Activated T-cell treated with anti-CD3 and anti-CD28 coated beads, Interleukin-2, amount 50 U/mL, for 48 hours (primary cell): ENCODE measurements around the gene ASB7.

Experiments used
- DNase-seq, 2 experiments: peaks; one replicate each; pipeline ENCODE4 v3.0.0-alpha.2; 2020

ASB7 gene

GRCh38 chr15:100598655-100599054 is 3.7 kb upstream of the ASB7 start:
- DNase-seq = peak; percentile 32 to 37

- DNase-seq = peak; percentile 54
Observed at GRCh38 chr15:100601163-100601562, 1.2 kb upstream of the ASB7 start.

- DNase-seq = no peak
Observed at GRCh38 chr15:100601617-100602063, 749 bp upstream of the ASB7 start.

GRCh38 chr15:100602823-100603393 is 519 bp downstream of the ASB7 start:
- peak; percentile 69 for DNase-seq

- DNase-seq = no peak
Observed at GRCh38 chr15:100612539-100612938, 10.2 kb downstream of the ASB7 start.

GRCh38 chr15:100613208-100613607 is 10.8 kb downstream of the ASB7 start:
- DNase-seq = no peak

- DNase-seq = no peak
Observed at GRCh38 chr15:100614336-100614735, 11.9 kb downstream of the ASB7 start.

GRCh38 chr15:100614918-100615317 is 12.5 kb downstream of the ASB7 start:
- DNase-seq = no peak

- no peak for DNase-seq
Observed at GRCh38 chr15:100615801-100616200, 13.4 kb downstream of the ASB7 start.

GRCh38 chr15:100616700-100617099 is 14.3 kb downstream of the ASB7 start:
- no peak for DNase-seq

GRCh38 chr15:100623301-100623700 is 20.9 kb downstream of the ASB7 start:
- DNase-seq = no peak

- DNase-seq = peak; percentile 54 to 65
Observed at GRCh38 chr15:100627789-100628395, 25.5 kb downstream of the ASB7 start.

- no peak for DNase-seq
Observed at GRCh38 chr15:100628746-100629145, 26.4 kb downstream of the ASB7 start.

GRCh38 chr15:100631831-100632230 is 29.4 kb downstream of the ASB7 start:
- no peak for DNase-seq

GRCh38 chr15:100633763-100634075 is 31.3 kb downstream of the ASB7 start:
- no peak for DNase-seq

- no peak for DNase-seq
Observed at GRCh38 chr15:100635406-100636071, 33.1 kb downstream of the ASB7 start.

GRCh38 chr15:100638177-100638730 is 35.9 kb downstream of the ASB7 start:
- no peak for DNase-seq

- DNase-seq = no peak
Observed at GRCh38 chr15:100642213-100642949, 40.0 kb downstream of the ASB7 start.

- no peak for DNase-seq
Observed at GRCh38 chr15:100642950-100643338, 40.6 kb downstream of the ASB7 start.

- no peak for DNase-seq
Observed at GRCh38 chr15:100645671-100646070, 43.3 kb downstream of the ASB7 start.

- no peak for DNase-seq
Observed at GRCh38 chr15:100648951-100649350, 46.6 kb downstream of the ASB7 start.

GRCh38 chr15:100650685-100651084 is 48.3 kb downstream of the ASB7 start:
- no peak for DNase-seq

GRCh38 chr15:100651253-100651652 is 48.9 kb downstream of the ASB7 start:
- no peak for DNase-seq

- no peak for DNase-seq
Observed at GRCh38 chr15:100652116-100652515, 49.7 kb downstream of the ASB7 start.
